Epidermal melanocyte (primary cell): ENCODE measurements around the gene CPA4.
"Not testable (repeated sequence)": the region's sequence is repeated elsewhere in the genome, so short reads cannot be mapped to it uniquely, and the experiment has no call there.

ENCODE experiments used
- DNase-seq: peaks from one replicate; pipeline ENCODE4 v3.0.0; 2011; ENCODE audit warnings: low spot score; ENCODE audit not compliant: insufficient read length

Gene CPA4, protein sequence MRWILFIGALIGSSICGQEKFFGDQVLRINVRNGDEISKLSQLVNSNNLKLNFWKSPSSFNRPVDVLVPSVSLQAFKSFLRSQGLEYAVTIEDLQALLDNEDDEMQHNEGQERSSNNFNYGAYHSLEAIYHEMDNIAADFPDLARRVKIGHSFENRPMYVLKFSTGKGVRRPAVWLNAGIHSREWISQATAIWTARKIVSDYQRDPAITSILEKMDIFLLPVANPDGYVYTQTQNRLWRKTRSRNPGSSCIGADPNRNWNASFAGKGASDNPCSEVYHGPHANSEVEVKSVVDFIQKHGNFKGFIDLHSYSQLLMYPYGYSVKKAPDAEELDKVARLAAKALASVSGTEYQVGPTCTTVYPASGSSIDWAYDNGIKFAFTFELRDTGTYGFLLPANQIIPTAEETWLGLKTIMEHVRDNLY

DNA sequence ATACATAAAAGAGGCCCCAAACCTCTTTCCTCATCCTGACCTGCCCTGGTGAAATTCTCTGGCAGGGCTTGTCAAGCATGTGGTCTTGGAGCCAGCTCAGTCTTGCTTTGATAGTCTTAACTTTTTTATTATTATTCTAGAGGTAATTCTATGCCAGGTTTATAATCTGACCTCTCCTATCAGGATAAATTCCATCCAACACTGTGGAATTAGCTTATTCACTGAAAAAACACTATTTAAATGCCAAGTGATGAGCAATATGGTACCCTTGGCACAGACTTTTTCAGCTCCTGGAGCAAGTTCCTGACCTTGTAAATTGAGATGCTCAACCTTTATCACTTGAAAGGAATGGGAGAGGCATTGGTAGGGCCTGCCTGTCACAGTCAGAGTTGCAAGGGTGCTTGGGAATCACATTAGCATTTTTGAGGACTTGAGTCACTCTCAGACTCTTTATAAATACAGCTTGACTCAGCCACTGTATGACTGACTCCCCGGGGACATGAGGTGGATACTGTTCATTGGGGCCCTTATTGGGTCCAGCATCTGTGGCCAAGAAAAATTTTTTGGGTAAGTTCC is at the start of gene CPA4:
Gene CPA4, plus strand, starts transcription at position 480 of the 576 bp plus-strand sequence. Its CDS starts 20 bp downstream, at position 500.
- no peak for DNase-seq

DNA sequence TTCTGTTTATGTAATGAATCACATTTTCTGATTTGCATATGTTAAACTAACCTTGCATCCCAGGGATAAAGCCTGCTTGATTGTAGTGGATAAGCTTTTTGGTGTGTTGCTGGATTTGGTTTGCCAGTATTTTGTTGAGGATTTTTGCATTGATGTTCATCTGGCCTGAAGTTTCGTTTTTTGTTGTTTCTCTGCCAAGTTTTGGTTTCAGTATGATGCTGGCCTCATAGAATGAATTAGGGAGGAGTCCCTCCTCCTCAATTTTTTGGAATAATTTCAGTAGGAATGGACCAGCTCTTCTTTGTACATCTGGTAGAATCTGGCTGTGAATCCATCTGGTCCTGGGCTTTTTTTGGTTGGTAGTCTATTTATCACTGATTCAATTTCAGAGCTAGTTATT is 49.5 kb upstream of the CPA4 start:
- not testable (repeated sequence) for DNase-seq

DNA sequence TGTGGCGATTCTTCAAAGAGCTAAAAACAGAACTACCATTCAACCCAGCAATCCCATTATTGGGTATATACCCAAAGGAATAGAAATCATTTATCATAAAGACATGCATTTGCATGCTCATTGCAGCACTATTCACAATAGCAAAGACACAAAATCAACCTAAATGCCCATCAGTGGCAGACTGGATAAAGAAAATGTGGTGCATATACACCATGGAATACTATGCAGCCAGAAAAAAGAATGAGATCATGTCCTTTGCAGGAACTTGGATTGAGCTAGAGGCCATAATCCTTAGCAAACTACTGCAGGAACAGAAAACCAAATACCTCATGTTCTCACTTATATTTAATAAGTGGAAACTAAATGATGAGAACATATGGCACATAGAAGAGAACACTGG is 46.5 kb upstream of the CPA4 start:
- not testable (repeated sequence) for DNase-seq

DNA sequence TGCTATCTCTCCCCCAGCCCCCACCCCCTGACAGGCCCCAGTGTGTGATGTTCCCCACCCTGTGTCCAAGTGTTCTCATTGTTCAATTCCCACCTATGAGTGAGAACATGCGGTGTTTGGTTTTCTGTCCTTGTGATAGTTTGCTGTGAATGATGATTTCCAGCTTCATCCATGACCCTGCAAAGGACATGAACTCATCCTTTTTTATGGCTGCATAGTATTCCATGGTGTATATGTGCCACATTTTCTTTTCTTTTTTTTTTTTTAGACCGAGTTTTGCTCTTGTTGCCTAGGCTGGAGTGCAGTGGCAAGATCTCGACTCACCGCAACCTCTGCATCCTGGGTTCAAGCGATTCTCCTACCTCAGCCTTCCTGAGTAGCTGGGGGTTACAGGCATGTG is 44.1 kb upstream of the CPA4 start:
- DNase-seq = not testable (repeated sequence)

DNA sequence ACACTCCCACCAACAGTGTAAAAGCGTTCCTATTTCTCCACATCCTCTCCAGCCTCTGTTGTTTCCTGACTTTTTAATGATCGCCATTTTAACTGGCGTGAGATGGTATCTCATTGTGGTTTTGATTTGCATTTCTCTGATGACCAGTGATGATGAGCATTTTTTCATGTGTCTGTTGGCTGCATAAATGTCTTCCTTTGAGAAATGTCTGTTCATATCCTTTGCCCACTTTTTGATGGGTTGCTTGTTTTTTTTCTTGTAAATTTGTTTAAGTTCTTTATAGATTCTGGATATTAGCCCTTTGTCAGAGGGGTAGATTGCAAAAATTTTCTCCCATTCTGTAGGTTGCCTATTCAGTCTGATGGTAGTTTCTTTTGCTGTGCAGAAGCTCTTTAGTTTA is 43.3 kb upstream of the CPA4 start:
- not testable (repeated sequence) for DNase-seq

DNA sequence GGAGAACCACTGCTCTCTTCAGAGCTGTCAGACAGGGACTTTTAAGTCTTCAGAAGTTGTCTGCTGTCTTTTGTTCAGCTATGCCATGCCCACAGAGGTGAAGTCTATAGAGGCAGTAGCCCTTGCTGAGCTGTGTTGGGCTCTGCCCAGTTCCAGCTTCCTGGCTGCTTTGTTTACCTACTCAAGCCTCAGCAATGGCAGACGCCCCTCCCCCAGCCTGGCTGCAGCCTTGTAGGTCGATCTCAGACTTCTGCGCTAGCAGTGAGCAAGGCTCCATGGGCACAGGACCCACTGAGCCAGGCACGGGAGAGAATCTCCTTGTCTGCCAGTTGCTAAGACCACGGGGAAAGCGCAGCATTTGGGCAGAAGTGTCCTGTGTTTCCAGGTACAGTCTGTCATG is 38.4 kb upstream of the CPA4 start:
- no peak for DNase-seq

DNA sequence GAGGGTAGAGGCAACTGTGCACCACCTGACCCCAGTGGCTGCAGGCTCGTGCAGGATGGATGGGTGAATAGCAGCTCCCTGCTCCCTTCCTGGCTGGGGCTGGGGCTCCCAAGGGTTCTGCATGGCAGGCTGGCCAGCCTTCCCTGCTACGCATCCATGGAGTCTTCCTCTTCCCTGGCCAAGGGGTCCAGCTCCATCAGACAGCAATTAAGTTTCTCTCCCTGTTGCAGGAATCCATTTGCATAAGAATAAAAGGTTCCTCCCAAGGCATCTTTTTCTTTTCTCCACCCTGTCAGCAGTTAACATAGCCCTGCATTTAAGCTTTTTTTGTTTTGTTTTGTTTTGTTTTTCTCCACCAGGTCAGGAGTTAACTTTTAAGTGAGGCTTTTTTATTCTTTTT is 36.3 kb upstream of the CPA4 start:
- DNase-seq = no peak

DNA sequence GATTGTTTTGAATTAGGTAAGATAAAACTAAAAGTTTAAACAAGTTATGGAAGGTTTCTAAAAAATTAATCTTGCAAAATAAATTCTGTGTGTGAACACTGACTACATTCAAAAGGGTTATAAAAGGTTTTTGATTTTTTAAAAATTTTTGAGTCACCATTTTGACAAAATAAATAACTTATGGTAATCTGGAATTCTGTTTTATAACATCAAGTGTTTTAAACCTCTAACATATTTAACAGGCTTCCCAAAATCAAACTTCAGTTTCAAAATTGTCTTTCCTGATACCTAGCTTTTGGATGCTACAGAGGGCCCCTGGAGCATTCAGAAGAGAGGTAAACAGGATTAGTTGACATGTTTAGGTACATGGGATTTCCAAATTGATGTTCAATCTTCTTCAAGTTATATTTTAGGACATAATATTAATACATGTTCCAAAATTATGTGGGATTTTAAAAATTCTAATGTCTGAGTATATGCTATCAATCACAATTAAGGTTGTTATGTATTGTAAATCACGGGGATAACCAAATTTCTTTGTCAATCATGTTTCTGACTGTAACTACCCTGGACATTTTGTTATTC is 34.4 kb upstream of the CPA4 start:
- DNase-seq = no peak

DNA sequence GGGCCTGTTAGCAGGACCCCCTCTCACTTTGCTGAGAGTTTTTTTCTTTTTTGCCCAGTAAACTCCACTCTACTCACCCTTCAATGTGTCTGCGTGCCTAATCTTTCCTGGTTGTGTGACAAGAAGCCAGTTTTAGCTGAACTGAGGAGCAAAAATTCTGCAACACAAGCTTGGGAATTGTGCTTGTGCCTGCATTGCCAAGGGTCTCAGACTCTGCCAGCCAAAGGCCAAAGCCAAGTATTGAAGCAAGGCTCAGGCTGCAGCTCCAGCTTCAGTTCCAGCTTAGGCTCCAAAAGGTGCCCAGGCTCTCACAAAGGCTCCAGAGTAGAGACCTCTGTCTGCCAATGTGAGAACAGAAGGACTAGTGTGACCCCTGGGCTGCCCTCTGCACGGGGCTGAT is 30.5 kb upstream of the CPA4 start:
- no peak for DNase-seq

DNA sequence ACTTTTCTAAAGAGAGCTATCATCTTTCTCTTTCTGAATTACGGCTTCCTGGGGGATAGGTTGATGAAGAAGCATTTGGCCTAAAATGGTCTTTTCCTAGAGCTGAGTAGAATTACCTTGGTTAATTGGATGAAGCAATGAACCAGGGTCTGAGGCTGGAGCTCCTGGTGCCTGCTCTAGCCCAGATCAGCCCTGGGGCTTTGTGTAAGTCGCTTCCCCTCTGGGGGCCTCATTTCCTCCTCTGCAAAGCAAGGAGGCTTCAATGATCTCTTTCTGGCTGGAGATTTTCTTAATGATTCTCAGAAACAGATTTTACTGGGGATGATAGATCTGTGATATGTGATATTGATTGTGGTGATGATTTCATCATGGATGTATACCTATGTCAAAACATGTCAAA is 29.8 kb upstream of the CPA4 start:
- no peak for DNase-seq

DNA sequence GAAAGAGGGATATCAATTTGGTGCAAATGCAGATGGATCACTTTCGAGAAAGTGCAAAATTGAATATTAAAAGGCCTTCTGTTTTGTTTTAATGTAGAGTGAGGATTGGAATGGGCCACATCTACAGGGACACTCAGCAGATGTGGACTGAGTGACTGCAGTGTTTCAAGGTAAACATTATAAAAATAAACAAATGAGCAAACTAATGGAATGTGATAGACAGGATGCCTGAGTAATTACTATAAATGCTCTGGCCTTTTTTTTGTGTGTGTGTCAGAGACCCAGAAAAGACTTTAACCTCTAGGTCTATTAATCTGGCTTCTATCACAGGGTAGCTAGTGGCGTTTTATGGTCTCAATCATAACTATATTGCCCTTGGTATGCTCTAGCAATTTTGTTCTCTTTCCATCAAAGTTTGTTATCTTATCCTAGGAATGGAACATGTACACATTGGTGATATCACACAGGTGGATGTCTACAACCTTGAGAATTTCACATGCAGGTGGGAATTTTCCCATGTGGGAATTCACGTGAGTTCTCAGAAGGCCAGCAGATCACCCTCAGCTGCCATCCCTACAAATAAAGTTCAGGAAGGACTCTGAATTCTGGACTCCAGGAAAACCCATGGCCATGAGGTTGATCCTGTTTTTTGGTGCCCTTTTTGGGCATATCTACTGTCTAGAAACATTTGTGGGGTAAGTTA is 26.6 kb upstream of the CPA4 start, which contains the start of gene CPA2:
Gene CPA2, plus strand, starts transcription at position 606 of the 703 bp plus-strand sequence. Its CDS starts 19 bp downstream, at position 625.
- no peak for DNase-seq

DNA sequence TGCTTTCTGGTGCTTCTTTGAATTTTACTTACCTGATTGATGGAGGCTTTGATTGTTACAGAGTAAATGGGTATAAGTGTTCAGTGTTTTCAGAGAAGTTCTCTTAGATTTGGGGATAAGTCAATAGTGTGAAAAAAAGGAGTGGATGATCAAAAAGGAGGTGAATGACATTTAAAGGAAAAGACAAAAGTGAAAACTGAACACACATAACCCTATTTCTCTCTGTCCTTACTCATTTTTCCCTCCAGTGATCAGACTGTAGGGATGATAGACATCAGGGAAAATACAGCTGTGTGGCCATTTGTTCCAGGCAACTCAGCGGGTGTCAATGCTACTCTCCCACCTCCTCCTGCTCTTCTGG is 26.0 kb upstream of the CPA4 start:
- DNase-seq = no peak

DNA sequence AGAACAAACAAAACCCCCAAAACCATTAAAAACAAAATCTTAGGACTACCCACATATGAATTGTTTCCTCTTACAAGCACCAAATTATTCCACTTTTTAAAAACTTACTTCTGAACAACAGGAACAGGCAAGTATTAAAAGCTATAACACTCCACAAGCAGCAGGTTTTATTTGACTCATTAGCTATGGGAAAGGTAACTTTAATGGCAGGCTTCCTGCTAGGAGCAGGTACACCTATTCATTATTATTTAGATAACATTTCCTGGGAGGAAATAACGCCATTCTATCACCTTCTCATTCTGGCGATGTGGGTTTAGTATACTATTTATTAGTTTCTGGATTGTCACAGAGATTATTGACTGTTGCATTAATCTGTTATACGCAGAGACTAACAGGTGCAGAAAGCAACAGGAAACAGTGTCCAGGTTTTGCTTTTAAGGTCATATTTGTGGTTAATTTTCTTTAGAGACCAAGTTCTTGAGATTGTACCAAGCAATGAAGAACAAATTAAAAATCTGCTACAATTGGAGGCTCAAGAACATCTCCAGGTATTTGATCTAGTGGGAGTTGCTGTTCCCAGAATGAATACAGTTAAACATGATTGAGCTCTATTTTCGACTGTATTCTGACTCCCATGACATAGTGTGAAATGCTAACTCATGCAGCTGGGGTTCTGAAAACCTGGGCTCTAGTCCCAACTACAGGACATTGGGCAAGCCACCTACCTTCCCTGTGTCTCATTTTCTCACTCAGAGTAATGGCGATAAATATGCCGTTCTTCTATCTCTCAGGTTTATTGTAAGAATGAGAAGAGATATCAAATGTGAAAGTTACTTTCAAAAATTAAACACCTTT is 24.3 kb upstream of the CPA4 start:
- DNase-seq = no peak

DNA sequence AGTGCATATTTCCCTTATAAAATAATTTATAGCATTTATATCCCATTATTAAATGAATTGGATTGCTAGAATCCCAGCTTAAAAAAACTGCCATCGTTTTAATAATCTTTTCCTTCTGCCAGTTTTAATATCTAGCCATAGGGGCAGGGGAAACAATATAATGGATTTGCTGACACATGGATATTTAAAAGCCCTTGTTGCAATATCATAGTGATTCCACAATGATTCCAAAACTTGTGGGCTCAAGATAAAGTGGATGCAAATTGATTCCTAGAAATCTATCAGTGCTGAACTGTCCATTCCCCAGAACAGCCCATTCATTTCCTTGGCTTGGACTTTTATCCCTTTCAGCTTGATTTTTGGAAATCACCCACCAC is 23.7 kb upstream of the CPA4 start:
- no peak for DNase-seq

DNA sequence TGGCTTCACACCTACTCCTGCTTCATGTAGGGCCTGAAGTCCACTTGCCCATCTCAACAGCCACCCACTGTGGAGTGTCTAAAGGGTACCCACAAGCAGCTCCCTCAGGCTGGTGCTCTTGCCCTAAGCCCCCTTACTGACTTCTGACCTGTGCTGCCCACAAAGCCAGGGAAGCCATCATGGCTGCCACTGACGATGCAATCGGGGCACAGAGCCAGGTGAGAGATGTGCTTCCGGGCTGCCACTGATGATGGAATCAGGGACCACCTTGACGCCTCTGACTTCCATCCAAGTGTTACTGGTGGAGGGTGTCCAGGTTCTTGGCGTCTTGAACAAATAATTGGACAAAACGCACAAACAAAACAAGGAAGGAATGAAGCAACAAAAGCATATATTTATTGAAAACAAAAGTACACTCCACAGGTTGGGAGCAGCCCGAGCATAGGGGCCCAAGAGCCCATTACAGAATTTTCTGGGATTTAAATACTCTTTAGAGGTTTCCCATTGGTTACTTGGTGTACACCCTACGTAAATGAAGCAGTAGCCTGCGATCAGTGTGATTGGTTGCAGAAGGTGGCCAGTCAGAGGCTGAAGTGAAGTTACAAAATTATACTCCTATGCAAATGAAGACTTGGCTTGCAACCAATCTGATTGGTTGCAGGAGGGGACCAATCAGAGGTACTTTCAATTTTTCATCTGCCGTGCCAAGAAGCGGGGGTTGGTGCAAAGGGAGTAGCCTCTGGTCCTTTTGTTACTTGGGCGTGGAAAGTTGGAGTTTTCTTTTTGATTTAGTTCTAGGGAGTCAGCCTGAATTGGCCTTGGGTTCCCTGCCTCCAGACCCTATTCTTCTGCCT is 21.8 kb upstream of the CPA4 start:
- DNase-seq = no peak

DNA sequence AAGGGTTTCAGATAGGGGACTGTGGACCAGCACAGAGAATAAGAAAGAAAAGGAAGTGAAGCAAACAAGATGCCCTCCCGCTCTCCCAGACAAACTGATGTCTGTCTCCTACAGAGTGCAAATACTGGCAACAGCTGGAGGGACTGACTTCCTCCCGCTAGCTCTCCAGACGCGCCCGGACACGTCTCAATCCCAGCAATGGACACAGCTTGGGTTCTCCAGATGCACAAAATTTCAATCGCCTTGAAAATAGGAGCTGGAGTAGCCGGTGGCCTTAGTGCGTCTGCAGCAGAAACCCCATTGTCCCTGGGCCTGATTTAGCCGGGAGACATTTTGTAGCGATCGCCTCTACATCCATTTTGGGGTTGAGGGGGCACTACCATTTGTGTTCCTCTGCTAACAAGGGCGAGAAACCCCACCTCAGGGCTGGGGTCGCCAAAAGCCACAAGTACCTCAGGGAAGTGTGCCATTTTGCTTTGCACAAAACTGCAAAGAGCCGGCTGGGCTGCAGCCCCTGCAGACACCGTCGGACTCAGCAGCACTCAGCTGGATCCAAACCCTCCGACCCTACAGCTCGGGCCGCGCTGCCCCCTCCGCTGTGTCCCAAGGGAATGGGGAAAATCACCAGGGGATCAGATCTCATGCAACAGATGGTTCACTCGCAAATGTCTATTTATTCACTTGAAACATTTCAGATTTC is 20.4 kb upstream of the CPA4 start:
- no peak for DNase-seq

DNA sequence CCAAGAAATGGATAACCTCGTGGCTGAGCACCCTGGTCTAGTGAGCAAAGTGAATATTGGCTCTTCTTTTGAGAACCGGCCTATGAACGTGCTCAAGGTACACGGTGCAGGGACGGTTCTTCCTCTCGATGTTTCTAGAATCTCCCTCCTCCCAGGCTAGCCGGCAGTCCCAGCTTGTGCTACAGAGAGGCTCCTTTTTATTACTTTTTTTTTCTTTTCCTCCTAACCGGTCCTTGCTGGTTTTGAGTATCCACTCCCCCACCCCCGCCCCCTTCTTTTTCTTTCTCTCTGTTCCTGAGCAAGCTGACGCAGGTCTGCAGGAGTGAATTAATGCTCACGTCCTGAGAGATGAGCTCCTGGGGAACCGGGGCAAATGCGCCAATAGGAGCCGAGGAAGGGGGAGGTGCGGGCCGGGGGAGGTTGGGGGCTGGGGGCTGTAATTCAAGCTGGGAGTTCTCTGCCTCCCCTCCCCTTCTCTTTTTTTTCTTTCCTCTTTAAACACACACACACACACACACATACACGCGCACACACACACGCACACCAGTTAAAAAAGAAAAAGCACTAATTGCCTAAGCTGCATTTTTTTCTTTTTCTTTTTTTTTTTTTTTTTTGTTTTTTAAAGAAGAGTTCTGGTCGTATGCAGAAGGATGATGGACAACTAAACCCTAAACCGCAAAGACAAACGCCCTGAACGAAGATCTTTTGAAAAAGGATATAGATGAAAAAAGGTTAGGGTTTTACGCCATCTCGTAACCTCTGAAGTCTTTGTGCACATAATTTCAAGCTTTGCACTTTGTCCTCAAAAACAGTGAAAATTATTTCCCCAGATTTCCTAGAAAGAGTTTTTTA is 19.7 kb upstream of the CPA4 start:
- DNase-seq = no peak

DNA sequence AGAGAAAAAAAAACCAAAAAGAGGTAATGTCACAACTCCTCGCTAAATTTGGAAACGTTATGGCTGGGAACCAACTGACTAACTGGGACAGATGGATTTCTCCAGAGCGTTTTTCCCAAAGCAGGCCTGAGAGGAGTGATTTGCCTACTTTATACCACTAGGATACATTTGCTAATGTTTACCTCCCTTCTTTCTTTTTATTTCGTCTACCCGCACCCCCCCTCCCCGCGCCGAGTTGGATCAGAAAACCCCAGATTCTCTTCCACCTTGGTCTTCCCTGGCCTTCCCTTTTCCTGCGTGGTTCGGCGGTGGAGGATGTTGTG is 19.1 kb upstream of the CPA4 start:
- no peak for DNase-seq

DNA sequence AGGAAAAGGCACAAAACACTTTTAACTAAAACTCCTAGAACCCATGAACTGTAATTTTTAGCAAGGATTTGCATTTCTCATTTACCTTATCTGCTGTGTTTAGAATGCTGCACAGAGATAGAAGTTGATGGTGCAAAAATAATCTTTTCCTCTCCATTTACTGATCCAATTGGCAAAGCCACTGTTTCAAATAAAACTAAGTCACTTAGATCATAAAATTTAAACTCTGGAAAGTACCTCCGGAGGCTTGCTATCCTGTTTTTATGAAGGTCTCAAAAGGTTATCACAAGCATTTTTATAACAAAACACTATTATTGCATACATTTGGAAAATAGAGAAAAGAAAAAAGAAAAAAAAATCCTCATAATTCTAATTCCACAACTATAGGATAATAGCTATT is 18.7 kb upstream of the CPA4 start:
- DNase-seq = no peak
